Endothelial cell of umbilical vein (primary cell): ENCODE results near the gene PDCD2. TPM values are rescaled to one million over a fixed set of nuclear protein-coding genes. Genes with fewer than 3 reads are reported as not detected.

Experiments
- BruUV-seq: library from RNA; stranded (reverse); fragments of 400-500 nt; replicated peaks from 2 replicates; lab custom pipeline; 2021; lab: Mats Ljungman, UMichigan
- CTCF ChIA-PET: fragments of 300-600, 350-600 bp; sonication (Branson Sonifier 250); formaldehyde crosslinking; loops from one replicate; lab custom pipeline; 2021; ENCODE audit warnings: antibody characterized with exemption, inconsistent platforms; lab: Charles Lee
- POLR2A ChIA-PET: fragments of 300-600, 350-600 bp; sonication (Branson Sonifier 250); formaldehyde crosslinking; loops from one replicate; lab custom pipeline; 2021; ENCODE audit warnings: antibody characterized with exemption, inconsistent platforms; lab: Charles Lee
- DNase-seq: peaks from one replicate; pipeline ENCODE4 v3.0.0-alpha.2; 2011; ENCODE audit warnings: low read depth, low spot score
- FAIRE-seq: peaks from 2 replicates; lab custom pipeline; 2011; peaks lifted over from hg19 to GRCh38; lab: Jason Lieb, UNC
- H2AFZ ChIP-seq: 2 replicates; pipeline ENCODE4 v1.6.0; 2012; ENCODE audit warnings: low read depth, low read length, control low read depth, inconsistent platforms
- H3K27ac ChIP-seq: 2 replicates; pipeline ENCODE4 v1.5.1; 2011; ENCODE audit warnings: low read depth, mild to moderate bottlenecking, control low read depth, low read length, moderate library complexity; ENCODE audit not compliant: insufficient read depth
- H3K27me3 ChIP-seq, 2 experiments: 2 replicates each; pipeline versions ENCODE4 v1.6.0 to v1.6.1; 2011; ENCODE audit warnings: low read length in 2 of 2, mixed read lengths in 1 of 2; ENCODE audit not compliant: control insufficient read depth in 2 of 2, insufficient read depth in 2 of 2
- H3K36me3 ChIP-seq, 2 experiments: 2 replicates in 1 of 2; 3 replicates in 1 of 2; pipeline ENCODE4 v1.5.1; 2011; ENCODE audit warnings: low read length in 2 of 2, mild to moderate bottlenecking in 1 of 2, moderate library complexity in 1 of 2; ENCODE audit not compliant: control insufficient read depth in 2 of 2, insufficient read depth in 2 of 2; ENCODE audit errors: extremely low read depth in 1 of 2
- H3K4me1 ChIP-seq: 3 replicates; pipeline ENCODE4 v1.5.1; 2011; ENCODE audit warnings: mild to moderate bottlenecking, low read length; ENCODE audit not compliant: control insufficient read depth, insufficient read depth; ENCODE audit errors: extremely low read depth
- H3K4me2 ChIP-seq: 2 replicates; pipeline ENCODE4 v1.6.1; 2011; ENCODE audit warnings: low read length, control low read depth, mixed read lengths; ENCODE audit not compliant: insufficient read depth
- H3K4me3 ChIP-seq, 3 experiments: fragments of 200-600 bp in 1 of 3; sonication (generic), shearing (Covaris generic) in 1 of 3; replicated peaks in 1 of 3; 2 replicates each; pipeline ENCODE4 v1.5.1; 2011 to 2016; ENCODE audit warnings: control low read depth in 3 of 3, low read length in 3 of 3, mild to moderate bottlenecking in 2 of 3, inconsistent platforms in 1 of 3, low read depth in 1 of 3, moderate library complexity in 1 of 3; ENCODE audit not compliant: insufficient read depth in 1 of 3
- H3K79me2 ChIP-seq: 2 replicates; pipeline ENCODE4 v1.6.0; 2012; ENCODE audit warnings: low read length, inconsistent platforms; ENCODE audit not compliant: control insufficient read depth, insufficient read depth
- H3K9ac ChIP-seq: replicated peaks from 2 replicates; pipeline ENCODE3; 2011; ENCODE audit warnings: low read length, control low read depth; ENCODE audit not compliant: insufficient read depth; ENCODE audit errors: extremely low read depth
- H3K9me1 ChIP-seq: replicated peaks from 3 replicates; pipeline ENCODE4 v1.6.0; 2011; ENCODE audit warnings: mild to moderate bottlenecking, low read length; ENCODE audit not compliant: control insufficient read depth, insufficient read depth; ENCODE audit errors: extremely low read depth
- H3K9me3 ChIP-seq: replicated peaks from 2 replicates; pipeline ENCODE4 v1.5.1; 2012; ENCODE audit warnings: low read length, inconsistent platforms; ENCODE audit not compliant: control insufficient read depth, insufficient read depth
- H4K20me1 ChIP-seq: replicated peaks from 2 replicates; pipeline ENCODE3; 2011; ENCODE audit warnings: mild to moderate bottlenecking, low read length; ENCODE audit not compliant: control insufficient read depth, insufficient read depth; ENCODE audit errors: extremely low read depth
- EZH2 ChIP-seq: IDR thresholded peaks from 2 replicates; pipeline ENCODE4 v1.6.1; 2012; ENCODE audit warnings: borderline replicate concordance, low read depth, mild to moderate bottlenecking, moderate library complexity, low read length, inconsistent platforms; ENCODE audit not compliant: severe bottlenecking
- GATA2 ChIP-seq: IDR thresholded peaks from 2 replicates; pipeline ENCODE4 v1.7.0; 2011; ENCODE audit warnings: low read depth, mild to moderate bottlenecking, moderate library complexity, mixed read lengths, low read length; ENCODE audit not compliant: insufficient read length, insufficient read depth
- MAX ChIP-seq: IDR thresholded peaks from 2 replicates; pipeline ENCODE4 v1.6.1; 2011; ENCODE audit not compliant: insufficient read depth, insufficient read length
- MYC ChIP-seq: IDR thresholded peaks from one replicate; pipeline ENCODE4 v1.6.1; 2011; ENCODE audit warnings: mild to moderate bottlenecking, low read depth, low read length
- POLR2AphosphoS5 ChIP-seq: IDR thresholded peaks from 2 replicates; pipeline ENCODE4 v1.6.1; 2012; ENCODE audit warnings: low read depth, mild to moderate bottlenecking, control low read depth, low read length, moderate library complexity; ENCODE audit not compliant: insufficient read depth
- dilution Hi-C: fragments of 300-500 bp; cut with MboI; formaldehyde crosslinking; loops from one replicate; pipeline ENCODE4 v1.15.0; 2019; ENCODE audit warnings: low sequenced_read_pairs; ENCODE audit not compliant: extremely low pct_ligation_motif_present
- intact Hi-C: fragments of 100-400 bp; cut with micrococcal nuclease; formaldehyde crosslinking; loops from one replicate; pipeline ENCODE4 v1.10.0; 2022
- polyA plus RNA-seq, 4 experiments: library from polyadenylated mRNA; depleted of rRNA in 3 of 4; stranded (reverse) in 3 of 4; unstranded in 1 of 4; fragments of >200 nt; gene quantifications; 2 replicates each; pipeline versions ENCODE4 v1.2.1 to v1.2.3, GENCODE V29; 2011 to 2012; ENCODE audit warnings: missing spikeins in 1 of 4
- total RNA-seq: library from RNA; stranded (reverse); gene quantifications from 2 replicates; pipeline ENCODE4 v1.2.3, GENCODE V29; 2021
- TF ChIP-seq, protein P1 (sequence below), 2 donors: IDR thresholded peaks; 1 replicate in 1 of 2; 2 replicates in 1 of 2; pipeline ENCODE4 v1.5.1; 2011; ENCODE audit warnings: low read length in 2 of 2, mild to moderate bottlenecking in 2 of 2, moderate library complexity in 2 of 2, control low read depth in 1 of 2, inconsistent platforms in 1 of 2, low read depth in 1 of 2; ENCODE audit not compliant: insufficient read depth in 1 of 2; ENCODE audit errors: extremely low read depth in 1 of 2

Gene PDCD2
- total and polyA plus RNA-seq, 2 donors (not counting 3 experiments of a cell fraction or from before 2014, with no cell fraction given) = 53.9 to 67.8 TPM

GRCh38 chr6:170537329-170537728, 47.1 kb downstream of the PDCD2 start:
- no peaks in the 10 kb centered on the region for H4K20me1 ChIP-seq
- H3K9me1 ChIP-seq = no peaks in the 10 kb centered on the region
- ChIA-PET CTCF (no interaction called here), POLR2A (no interaction called here)
- no peak overlapping the region for H3K9ac ChIP-seq
- H2AFZ ChIP-seq = no peak overlapping the region
- H3K27ac ChIP-seq = no peak overlapping the region
- H3K9me3 ChIP-seq = no peaks in the 10 kb centered on the region
- no peak for TF ChIP-seq MYC
- no peak for TF ChIP-seq MAX
- TF ChIP-seq GATA2 = no peak
- no peak for TF ChIP-seq POLR2AphosphoS5
- TF ChIP-seq EZH2 = no peak
- TF ChIP-seq, protein P1, sequence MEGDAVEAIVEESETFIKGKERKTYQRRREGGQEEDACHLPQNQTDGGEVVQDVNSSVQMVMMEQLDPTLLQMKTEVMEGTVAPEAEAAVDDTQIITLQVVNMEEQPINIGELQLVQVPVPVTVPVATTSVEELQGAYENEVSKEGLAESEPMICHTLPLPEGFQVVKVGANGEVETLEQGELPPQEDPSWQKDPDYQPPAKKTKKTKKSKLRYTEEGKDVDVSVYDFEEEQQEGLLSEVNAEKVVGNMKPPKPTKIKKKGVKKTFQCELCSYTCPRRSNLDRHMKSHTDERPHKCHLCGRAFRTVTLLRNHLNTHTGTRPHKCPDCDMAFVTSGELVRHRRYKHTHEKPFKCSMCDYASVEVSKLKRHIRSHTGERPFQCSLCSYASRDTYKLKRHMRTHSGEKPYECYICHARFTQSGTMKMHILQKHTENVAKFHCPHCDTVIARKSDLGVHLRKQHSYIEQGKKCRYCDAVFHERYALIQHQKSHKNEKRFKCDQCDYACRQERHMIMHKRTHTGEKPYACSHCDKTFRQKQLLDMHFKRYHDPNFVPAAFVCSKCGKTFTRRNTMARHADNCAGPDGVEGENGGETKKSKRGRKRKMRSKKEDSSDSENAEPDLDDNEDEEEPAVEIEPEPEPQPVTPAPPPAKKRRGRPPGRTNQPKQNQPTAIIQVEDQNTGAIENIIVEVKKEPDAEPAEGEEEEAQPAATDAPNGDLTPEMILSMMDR (IDR thresholded peaks at IDR 0.05; ENCODE audit: extremely low read depth in 1 of 2, insufficient read depth in 1 of 2, low read depth in 1 of 2, low read length in 2 of 2) = no peak
- peaks cover 40 to 45% of the 10 kb centered on the region in 2 experiments for H3K36me3 ChIP-seq
- dilution Hi-C loops = no loop called here
- DNase-seq = no peak
- intact Hi-C loops = no loop called here
- no peaks in the 10 kb centered on the region for H3K4me1 ChIP-seq
- FAIRE-seq = no peak
- no TSS peak for BruUV-seq
- no peak overlapping the region for H3K4me3 ChIP-seq
- H3K4me2 ChIP-seq = no peak overlapping the region
- H3K79me2 ChIP-seq = peaks cover 17% of the 10 kb centered on the region
- H3K27me3 ChIP-seq = no peaks in the 10 kb centered on the region
